Mucosa of rectum (tissue), 2 donors: ENCODE measurements around the gene PDK2.

Source experiments
- H3K27ac ChIP-seq, 2 donors: one replicate each; pipeline ENCODE4 v1.7.0; 2013; ENCODE audit warnings: inconsistent platforms in 2 of 2, low read depth in 2 of 2, low read length in 2 of 2
- H3K27me3 ChIP-seq, 2 donors: one replicate each; pipeline ENCODE4 v1.7.0; 2013; ENCODE audit warnings: low read length in 2 of 2; ENCODE audit not compliant: control insufficient read depth in 2 of 2, insufficient read depth in 2 of 2
- H3K36me3 ChIP-seq, 2 donors: one replicate each; pipeline ENCODE4 v1.7.0; 2013; ENCODE audit warnings: low read length in 2 of 2; ENCODE audit not compliant: control insufficient read depth in 2 of 2, insufficient read depth in 2 of 2
- H3K4me1 ChIP-seq, 2 donors: one replicate each; pipeline ENCODE4 v1.7.0; 2013; ENCODE audit warnings: low read length in 2 of 2, mild to moderate bottlenecking in 1 of 2; ENCODE audit not compliant: control insufficient read depth in 2 of 2, insufficient read depth in 2 of 2
- H3K4me3 ChIP-seq, 2 donors: one replicate each; pipeline ENCODE4 v1.7.0; 2013; ENCODE audit warnings: low read length in 2 of 2
- H3K9ac ChIP-seq, 2 donors: one replicate each; pipeline ENCODE4 v1.7.0; 2013; ENCODE audit warnings: low read length in 2 of 2, low read depth in 1 of 2, mild to moderate bottlenecking in 1 of 2
- H3K9me3 ChIP-seq, 2 donors: one replicate each; pipeline ENCODE4 v1.7.0; 2013; ENCODE audit warnings: low read length in 2 of 2; ENCODE audit not compliant: control insufficient read depth in 2 of 2
- donor health status: healthy.
- donor health status: Normal muscosa, but diverticular disease.

PDK2 gene

GRCh38 chr17:50141026-50141744 is 46.0 kb downstream of the PDK2 start:
- Histone ChIP-seq H3K9ac (no peak overlapping the region), H3K27ac (no peak overlapping the region), H3K36me3 (peaks cover 70 to 81% of the 10 kb centered on the region in 2 donors), H3K9me3 (no peaks in the 10 kb centered on the region), H3K4me1 (peaks cover 8 to 18% of the 10 kb centered on the region in 2 donors), H3K4me3 (no peak overlapping the region), H3K27me3 (no peaks in the 10 kb centered on the region)

DNA sequence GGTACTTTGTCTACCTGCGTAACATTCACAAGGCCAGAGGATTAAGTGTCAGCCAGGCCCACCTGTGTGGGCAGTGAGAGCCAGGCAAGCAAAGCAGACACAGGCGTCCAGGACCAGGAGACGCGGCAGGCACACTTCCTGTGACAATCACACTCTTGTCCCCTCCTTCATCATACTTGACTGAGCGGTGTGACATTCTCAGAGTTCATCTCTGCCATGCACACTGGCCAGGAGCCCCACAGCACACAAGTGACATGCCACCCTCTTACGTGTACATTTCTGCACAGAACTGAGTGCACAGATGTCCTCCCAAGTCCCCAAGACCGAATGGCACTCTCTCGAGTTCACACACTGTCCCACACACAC is 46.6 kb downstream of the PDK2 start:
- no peak overlapping the region for H3K27ac ChIP-seq
- no peak overlapping the region for H3K9ac ChIP-seq
- peaks cover 13 to 24% of the 10 kb centered on the region in 2 donors for H3K4me1 ChIP-seq
- no peak overlapping the region for H3K4me3 ChIP-seq
- H3K9me3 ChIP-seq = no peaks in the 10 kb centered on the region
- H3K36me3 ChIP-seq = peaks cover 64 to 80% of the 10 kb centered on the region in 2 donors
- no peaks in the 10 kb centered on the region for H3K27me3 ChIP-seq

DNA sequence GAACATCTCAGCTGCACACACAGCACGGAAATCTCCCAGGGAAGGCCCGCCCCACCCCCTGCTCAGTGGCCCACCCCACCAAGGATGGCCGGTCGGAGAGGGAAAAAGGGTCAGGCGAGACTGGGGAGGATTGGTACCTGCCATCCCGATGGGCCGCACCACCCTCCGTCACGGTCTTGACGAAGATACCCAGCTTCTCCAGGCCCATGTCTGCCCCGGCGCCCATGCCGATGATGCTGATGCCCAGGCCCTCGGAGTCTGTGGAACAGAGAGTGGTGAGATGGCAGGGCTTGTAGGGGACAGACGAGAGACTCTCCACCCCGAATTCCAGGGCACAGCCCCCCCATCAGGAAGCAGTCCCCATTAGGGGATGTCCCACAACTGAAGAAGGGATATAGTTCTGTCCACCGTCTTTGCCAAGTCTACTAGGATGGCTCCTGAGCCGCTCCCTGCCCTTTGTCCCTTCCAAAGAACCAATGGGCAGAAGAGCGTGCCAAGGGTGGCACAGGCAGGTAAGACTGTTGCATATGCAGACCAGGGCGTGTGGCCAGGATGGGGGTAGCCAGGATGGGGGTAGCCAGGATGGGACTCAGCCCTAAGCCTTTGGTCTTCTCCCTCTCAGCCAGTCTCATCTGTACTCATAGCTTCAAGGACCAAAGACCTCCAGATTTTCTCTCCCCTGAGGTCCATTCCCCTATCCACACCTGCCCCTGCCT is 48.5 kb downstream of the PDK2 start:
- Histone ChIP-seq H3K36me3 (peaks cover 47 to 66% of the 10 kb centered on the region in 2 donors), H3K4me1 (peaks cover 32 to 41% of the 10 kb centered on the region in 2 donors), H3K27me3 (no peaks in the 10 kb centered on the region), H3K27ac (no peak overlapping the region), H3K9me3 (no peaks in the 10 kb centered on the region), H3K4me3 (no peak overlapping the region), H3K9ac (no peak overlapping the region)

- Histone ChIP-seq H3K27me3 (no peaks in the 10 kb centered on the region), H3K36me3 (peaks cover 39 to 58% of the 10 kb centered on the region in 2 donors), H3K4me3 (no peak overlapping the region), H3K27ac (no peak overlapping the region), H3K9me3 (no peaks in the 10 kb centered on the region), H3K4me1 (peaks cover 37 to 44% of the 10 kb centered on the region in 2 donors), H3K9ac (no peak overlapping the region)
Observed at GRCh38 chr17:50144355-50144754, 49.2 kb downstream of the PDK2 start.

- H3K4me1 ChIP-seq = peaks cover 38 to 43% of the 10 kb centered on the region in 2 donors
- no peak overlapping the region for H3K4me3 ChIP-seq
- H3K27ac ChIP-seq = no peak overlapping the region
- H3K36me3 ChIP-seq = peaks cover 39 to 54% of the 10 kb centered on the region in 2 donors
- H3K9me3 ChIP-seq = no peaks in the 10 kb centered on the region
- no peak overlapping the region for H3K9ac ChIP-seq
- H3K27me3 ChIP-seq = no peaks in the 10 kb centered on the region
Observed at GRCh38 chr17:50144845-50145531, 49.8 kb downstream of the PDK2 start.

- H3K4me1 ChIP-seq = peaks cover 37 to 38% of the 10 kb centered on the region in 2 donors
- no peak overlapping the region for H3K4me3 ChIP-seq
- no peak overlapping the region for H3K27ac ChIP-seq
- H3K9me3 ChIP-seq = no peaks in the 10 kb centered on the region
- H3K9ac ChIP-seq = no peak overlapping the region
- H3K27me3 ChIP-seq = no peaks in the 10 kb centered on the region
- H3K36me3 ChIP-seq = peaks cover 34 to 49% of the 10 kb centered on the region in 2 donors
Observed at GRCh38 chr17:50145532-50146229, 50.5 kb downstream of the PDK2 start.

DNA sequence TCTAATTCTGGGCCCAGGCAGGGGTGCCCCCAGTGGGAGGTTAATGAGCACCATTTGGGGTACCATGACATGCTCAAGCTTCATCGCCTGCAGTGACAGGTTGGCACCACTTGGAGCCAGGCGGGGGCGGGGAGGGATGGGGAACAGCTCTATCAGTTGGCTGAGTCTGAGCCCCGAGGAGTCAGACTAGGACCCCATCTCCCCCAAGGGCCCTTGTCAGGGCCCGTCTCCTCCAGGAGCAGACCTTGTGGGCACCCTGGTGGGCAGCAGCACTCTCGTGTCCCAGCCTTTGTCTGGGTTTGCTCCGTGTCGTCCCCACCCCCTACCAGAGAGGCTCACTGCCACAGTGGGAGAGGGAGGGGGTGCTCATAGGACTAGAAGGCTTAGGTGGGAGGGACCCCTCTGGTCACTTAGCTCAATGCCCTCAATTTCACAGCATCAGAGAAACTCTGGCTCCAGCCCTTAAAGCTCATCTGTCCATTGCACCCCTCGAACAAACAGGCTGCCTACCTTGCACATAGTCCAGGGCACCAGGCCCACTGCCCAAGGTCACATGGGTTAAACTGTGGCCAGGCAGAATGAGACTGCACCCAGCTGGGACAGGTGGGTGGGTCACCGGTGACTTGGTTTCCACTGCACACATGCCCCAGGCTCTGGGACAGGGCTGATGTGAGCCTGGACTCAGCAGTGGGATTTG is 51.2 kb downstream of the PDK2 start:
- no peaks in the 10 kb centered on the region for H3K9me3 ChIP-seq
- H3K9ac ChIP-seq = peak overlapping the region; percentile 41 to 61
- no peaks in the 10 kb centered on the region for H3K27me3 ChIP-seq
- peaks cover 28 to 43% of the 10 kb centered on the region in 2 donors for H3K36me3 ChIP-seq
- H3K4me1 ChIP-seq = peaks cover 41 to 42% of the 10 kb centered on the region in 2 donors
- H3K4me3 ChIP-seq = peak overlapping the region; percentile 54 to 79
- peak overlapping the region in 1 of 2 donors; percentile 92 for H3K27ac ChIP-seq

DNA sequence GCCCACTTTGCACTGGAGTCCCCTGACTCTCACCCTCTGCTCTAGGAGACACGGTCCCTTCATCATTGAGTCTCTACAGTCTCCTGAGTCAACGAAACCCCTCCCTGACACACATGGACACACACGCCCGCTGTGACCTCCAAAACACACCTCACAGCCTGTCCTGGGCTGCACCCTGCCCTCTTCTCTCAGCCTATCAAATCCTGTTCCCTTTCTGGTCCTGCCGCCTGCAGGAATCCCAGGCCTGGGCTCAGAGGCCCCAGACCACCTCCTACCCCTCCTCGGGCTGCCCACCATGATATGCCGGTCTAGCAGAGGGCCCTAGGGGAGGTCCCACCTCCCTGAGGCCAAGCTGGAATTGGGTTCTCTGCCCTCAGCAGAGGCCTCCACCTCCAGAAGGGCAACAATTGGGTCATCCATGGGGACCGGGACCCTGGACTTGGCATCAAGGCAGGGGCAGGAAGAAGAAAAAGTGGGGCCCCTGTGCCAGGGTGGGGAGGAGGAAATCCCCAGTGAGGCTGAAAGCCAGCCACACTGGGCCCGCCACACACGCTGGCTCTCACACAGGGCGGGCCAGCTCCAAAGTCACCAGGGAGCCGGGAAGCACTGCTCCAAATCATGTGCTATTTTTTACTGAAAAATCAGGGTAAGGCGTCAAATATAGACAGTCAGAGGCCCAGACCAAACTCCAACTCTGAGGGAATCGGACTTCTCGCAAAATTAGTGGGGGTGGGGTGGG is 51.9 kb downstream of the PDK2 start:
- peak overlapping the region in 1 of 2 donors; percentile 92 for H3K27ac ChIP-seq
- no peaks in the 10 kb centered on the region for H3K27me3 ChIP-seq
- no peaks in the 10 kb centered on the region for H3K9me3 ChIP-seq
- peaks cover 45% of the 10 kb centered on the region in 2 donors for H3K4me1 ChIP-seq
- peak overlapping the region; percentile 41 to 61 for H3K9ac ChIP-seq
- peaks cover 22 to 37% of the 10 kb centered on the region in 2 donors for H3K36me3 ChIP-seq
- peak overlapping the region; percentile 69 to 79 for H3K4me3 ChIP-seq

- Histone ChIP-seq H3K27ac (peak overlapping the region; percentile 88 to 92), H3K9ac (peak overlapping the region; percentile 32 to 56)
Observed at GRCh38 chr17:50147841-50148225, 52.7 kb downstream of the PDK2 start.

More at GRCh38 chr17:50147841-50148225, 52.7 kb downstream of the PDK2 start:
- Histone ChIP-seq H3K4me3 (peak overlapping the region; percentile 69 to 79), H3K4me1 (peaks cover 50 to 51% of the 10 kb centered on the region in 2 donors), H3K9me3 (no peaks in the 10 kb centered on the region), H3K36me3 (peaks cover 20 to 30% of the 10 kb centered on the region in 2 donors), H3K27me3 (no peaks in the 10 kb centered on the region)
